Panc1 (cell line): ENCODE data around the gene CAV2. TPM values are rescaled to one million over a fixed set of nuclear protein-coding genes. Genes with fewer than 3 reads are reported as not detected.

Source experiments
- ATAC-seq: fragments of 200-7000 bp; cut with Tn5 transposase; 2 replicates; pipeline ENCODE4 v1.9.1; 2020; ENCODE audit warnings: mild to moderate bottlenecking, moderate library complexity
- BruUV-seq: library from RNA; stranded (reverse); fragments of 400-500 nt; replicated peaks from 2 replicates; lab custom pipeline; 2021; lab: Mats Ljungman, UMichigan
- CTCF ChIA-PET: fragments of 300-600 bp; sonication (Branson Sonifier 250); formaldehyde crosslinking; loops from one replicate; lab custom pipeline; 2022; ENCODE audit warnings: antibody characterized with exemption; lab: Charles Lee
- POLR2A ChIA-PET: fragments of 300-600 bp; sonication (Branson Sonifier 250); formaldehyde crosslinking; loops from one replicate; lab custom pipeline; 2022; ENCODE audit warnings: antibody characterized with exemption; lab: Charles Lee
- DNase-seq: peaks from one replicate; pipeline ENCODE4 v3.0.0-alpha.2; 2010; ENCODE audit warnings: low read depth, low spot score
- H3K27ac ChIP-seq: 2 replicates; pipeline ENCODE4 v1.5.1; 2011; ENCODE audit warnings: mild to moderate bottlenecking, low read length, inconsistent platforms
- H3K27me3 ChIP-seq: fragments of 200-500 bp; sonication (Bioruptor generic); 2 replicates; pipeline ENCODE4 v1.6.0; 2014; ENCODE audit warnings: low read length, inconsistent platforms; ENCODE audit not compliant: control insufficient read depth, insufficient read depth
- H3K36me3 ChIP-seq: fragments of 200-500 bp; sonication (Bioruptor generic); 2 replicates; pipeline ENCODE4 v1.5.1; 2014; ENCODE audit warnings: inconsistent platforms, mild to moderate bottlenecking, low read length, moderate library complexity; ENCODE audit not compliant: control insufficient read depth, insufficient read depth
- H3K4me1 ChIP-seq: 2 replicates; pipeline ENCODE4 v1.5.1; 2011; ENCODE audit warnings: inconsistent platforms, mild to moderate bottlenecking, low read length, moderate library complexity; ENCODE audit not compliant: control insufficient read depth, insufficient read depth
- H3K4me3 ChIP-seq, 2 experiments: 2 replicates each; pipeline ENCODE4 v1.5.1; 2011 to 2012; ENCODE audit warnings: low read depth in 2 of 2, low read length in 2 of 2, mild to moderate bottlenecking in 2 of 2, inconsistent platforms in 1 of 2, moderate library complexity in 1 of 2
- H3K9me3 ChIP-seq: fragments of 200-500 bp; sonication (Bioruptor generic); 2 replicates; pipeline ENCODE4 v1.5.1; 2014; ENCODE audit warnings: low read depth, mild to moderate bottlenecking, inconsistent platforms, low read length, moderate library complexity; ENCODE audit not compliant: control insufficient read depth, insufficient read depth
- POLR2AphosphoS5 ChIP-seq: IDR thresholded peaks from 2 replicates; pipeline ENCODE4 v1.6.1; 2012; ENCODE audit warnings: mild to moderate bottlenecking, low read depth, low read length, moderate library complexity
- SIN3A ChIP-seq: IDR thresholded peaks from 2 replicates; pipeline ENCODE4 v1.6.1; 2012; ENCODE audit warnings: low read depth, mild to moderate bottlenecking, low read length, moderate library complexity, borderline replicate concordance; ENCODE audit not compliant: insufficient read depth
- TCF7L2 ChIP-seq: IDR thresholded peaks from 2 replicates; pipeline ENCODE4 v1.6.1; 2011; ENCODE audit warnings: mild to moderate bottlenecking, low read depth, low read length, inconsistent platforms
- in situ Hi-C: cut with HindIII; loops from 2 replicates; pipeline ENCODE4 v1.10.0; 2016; ENCODE audit warnings: low sequenced_read_pairs, low pct_unique_long_range_greater_than_20kb
- intact Hi-C: fragments of 100-400 bp; cut with micrococcal nuclease; formaldehyde crosslinking; loops from one replicate; pipeline ENCODE4 v1.10.0; 2022; ENCODE audit not compliant: unreplicated experiment
- total RNA-seq: library from RNA; stranded (reverse); gene quantifications from one replicate; pipeline ENCODE4 v1.2.1, GENCODE V29; 2021; ENCODE audit not compliant: unreplicated experiment
- TF ChIP-seq, protein P1 (sequence below): fragments of 450-650 bp; IDR thresholded peaks from 2 replicates; pipeline ENCODE4 v1.5.1; 2017; ENCODE audit warnings: mild to moderate bottlenecking
- TF ChIP-seq, protein P2 (sequence below), 2 experiments: IDR thresholded peaks; 2 replicates each; pipeline ENCODE4 v1.6.1; 2011 to 2012; ENCODE audit warnings: low read depth in 2 of 2, control low read depth in 1 of 2, low read length in 1 of 2, mild to moderate bottlenecking in 1 of 2, moderate library complexity in 1 of 2; ENCODE audit not compliant: insufficient read depth in 1 of 2

Gene CAV2
- total RNA-seq, 1 experiment from 2014 or later, result 217 TPM

GRCh38 chr7:116551692-116552091 lies 52.2 kb downstream of the CAV2 start:
- Histone ChIP-seq H3K36me3 (peaks cover 38% of the 10 kb centered on the region), H3K27me3 (no peaks in the 10 kb centered on the region), H3K9me3 (no peaks in the 10 kb centered on the region), H3K4me3 (no peak overlapping the region), H3K4me1 (peaks cover 69% of the 10 kb centered on the region), H3K27ac (peak overlapping the region; percentile 26; the same call in 1 of the 2 replicates)
- CTCF ChIA-PET, result no interaction called here
- ATAC-seq (no peak), DNase-seq (no peak)
- intact Hi-C loops (no loop called here), in situ Hi-C loops (no loop called here)
- no TSS peak for BruUV-seq
- TF ChIP-seq TCF7L2 (no peak), POLR2AphosphoS5 (no peak), SIN3A (no peak)
- TF ChIP-seq, protein P1, sequence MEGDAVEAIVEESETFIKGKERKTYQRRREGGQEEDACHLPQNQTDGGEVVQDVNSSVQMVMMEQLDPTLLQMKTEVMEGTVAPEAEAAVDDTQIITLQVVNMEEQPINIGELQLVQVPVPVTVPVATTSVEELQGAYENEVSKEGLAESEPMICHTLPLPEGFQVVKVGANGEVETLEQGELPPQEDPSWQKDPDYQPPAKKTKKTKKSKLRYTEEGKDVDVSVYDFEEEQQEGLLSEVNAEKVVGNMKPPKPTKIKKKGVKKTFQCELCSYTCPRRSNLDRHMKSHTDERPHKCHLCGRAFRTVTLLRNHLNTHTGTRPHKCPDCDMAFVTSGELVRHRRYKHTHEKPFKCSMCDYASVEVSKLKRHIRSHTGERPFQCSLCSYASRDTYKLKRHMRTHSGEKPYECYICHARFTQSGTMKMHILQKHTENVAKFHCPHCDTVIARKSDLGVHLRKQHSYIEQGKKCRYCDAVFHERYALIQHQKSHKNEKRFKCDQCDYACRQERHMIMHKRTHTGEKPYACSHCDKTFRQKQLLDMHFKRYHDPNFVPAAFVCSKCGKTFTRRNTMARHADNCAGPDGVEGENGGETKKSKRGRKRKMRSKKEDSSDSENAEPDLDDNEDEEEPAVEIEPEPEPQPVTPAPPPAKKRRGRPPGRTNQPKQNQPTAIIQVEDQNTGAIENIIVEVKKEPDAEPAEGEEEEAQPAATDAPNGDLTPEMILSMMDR, result no peak
- TF ChIP-seq, protein P2, sequence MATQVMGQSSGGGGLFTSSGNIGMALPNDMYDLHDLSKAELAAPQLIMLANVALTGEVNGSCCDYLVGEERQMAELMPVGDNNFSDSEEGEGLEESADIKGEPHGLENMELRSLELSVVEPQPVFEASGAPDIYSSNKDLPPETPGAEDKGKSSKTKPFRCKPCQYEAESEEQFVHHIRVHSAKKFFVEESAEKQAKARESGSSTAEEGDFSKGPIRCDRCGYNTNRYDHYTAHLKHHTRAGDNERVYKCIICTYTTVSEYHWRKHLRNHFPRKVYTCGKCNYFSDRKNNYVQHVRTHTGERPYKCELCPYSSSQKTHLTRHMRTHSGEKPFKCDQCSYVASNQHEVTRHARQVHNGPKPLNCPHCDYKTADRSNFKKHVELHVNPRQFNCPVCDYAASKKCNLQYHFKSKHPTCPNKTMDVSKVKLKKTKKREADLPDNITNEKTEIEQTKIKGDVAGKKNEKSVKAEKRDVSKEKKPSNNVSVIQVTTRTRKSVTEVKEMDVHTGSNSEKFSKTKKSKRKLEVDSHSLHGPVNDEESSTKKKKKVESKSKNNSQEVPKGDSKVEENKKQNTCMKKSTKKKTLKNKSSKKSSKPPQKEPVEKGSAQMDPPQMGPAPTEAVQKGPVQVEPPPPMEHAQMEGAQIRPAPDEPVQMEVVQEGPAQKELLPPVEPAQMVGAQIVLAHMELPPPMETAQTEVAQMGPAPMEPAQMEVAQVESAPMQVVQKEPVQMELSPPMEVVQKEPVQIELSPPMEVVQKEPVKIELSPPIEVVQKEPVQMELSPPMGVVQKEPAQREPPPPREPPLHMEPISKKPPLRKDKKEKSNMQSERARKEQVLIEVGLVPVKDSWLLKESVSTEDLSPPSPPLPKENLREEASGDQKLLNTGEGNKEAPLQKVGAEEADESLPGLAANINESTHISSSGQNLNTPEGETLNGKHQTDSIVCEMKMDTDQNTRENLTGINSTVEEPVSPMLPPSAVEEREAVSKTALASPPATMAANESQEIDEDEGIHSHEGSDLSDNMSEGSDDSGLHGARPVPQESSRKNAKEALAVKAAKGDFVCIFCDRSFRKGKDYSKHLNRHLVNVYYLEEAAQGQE (IDR thresholded peaks at IDR 0.05; ENCODE audit: insufficient read depth in 1 of 2, low read depth in 2 of 2, low read length in 1 of 2), result no peak
- POLR2A ChIA-PET, result no interaction called here

GRCh38 chr7:116552602-116553001 lies 53.1 kb downstream of the CAV2 start:
- TF ChIP-seq, protein P1, result no peak
- 0 out of 2 replicates have a peak, but pooled peaks have one; percentile 19 for TF ChIP-seq POLR2AphosphoS5
- peaks cover 37% of the 10 kb centered on the region for H3K36me3 ChIP-seq
- no peaks in the 10 kb centered on the region for H3K27me3 ChIP-seq
- ATAC-seq (no peak), DNase-seq (no peak)
- H3K4me1 ChIP-seq, result peaks cover 74% of the 10 kb centered on the region
- no TSS peak for BruUV-seq
- no peaks in the 10 kb centered on the region for H3K9me3 ChIP-seq
- in situ Hi-C loops (no loop called here), intact Hi-C loops (no loop called here)
- no peak overlapping the region for H3K4me3 ChIP-seq
- ChIA-PET POLR2A (no interaction called here), CTCF (interaction anchor here (0.5 kb wide), 1 partner anchor 90 kb away, joined by 4 read pairs; no protein-coding TSS in a partner anchor)
- 0 out of 2 replicates have a peak overlapping the region, but pooled peaks have one; percentile 31 for H3K27ac ChIP-seq
